Keratinocyte (primary cell): Measurements from ENCODE around the gene SYK. TPM values are rescaled to one million over a fixed set of nuclear protein-coding genes. Genes with fewer than 3 reads are reported as not detected.

Source experiments
- DNase-seq: peaks from one replicate; pipeline ENCODE4 v3.0.0-alpha.2; 2011; ENCODE audit warnings: low read depth, missing footprints, low spot score
- FAIRE-seq: peaks from 2 replicates; lab custom pipeline; 2011; peaks lifted over from hg19 to GRCh38; lab: Jason Lieb, UNC
- H2AFZ ChIP-seq: 2 replicates; pipeline ENCODE4 v1.6.0; 2012; ENCODE audit warnings: low read length, control low read depth, inconsistent platforms; ENCODE audit not compliant: control insufficient read depth
- H3K27ac ChIP-seq: 2 replicates; pipeline ENCODE4 v1.5.1; 2011; ENCODE audit warnings: low read length; ENCODE audit not compliant: control insufficient read depth, insufficient read depth
- H3K27me3 ChIP-seq: 3 replicates; pipeline ENCODE4 v1.6.0; 2011; ENCODE audit warnings: low read length; ENCODE audit not compliant: control insufficient read depth, insufficient read depth; ENCODE audit errors: extremely low read depth
- H3K36me3 ChIP-seq, 2 experiments: 2 replicates in 1 of 2; 3 replicates in 1 of 2; pipeline ENCODE4 v1.5.1; 2011; ENCODE audit warnings: low read length in 2 of 2, mild to moderate bottlenecking in 1 of 2; ENCODE audit not compliant: control insufficient read depth in 2 of 2, insufficient read depth in 2 of 2; ENCODE audit errors: extremely low read depth in 1 of 2
- H3K4me1 ChIP-seq: 3 replicates; pipeline ENCODE4 v1.5.1; 2011; ENCODE audit warnings: low read length; ENCODE audit not compliant: control insufficient read depth, insufficient read depth; ENCODE audit errors: extremely low read depth
- H3K4me2 ChIP-seq: 3 replicates; pipeline ENCODE4 v1.6.0; 2011; ENCODE audit warnings: low read depth, low read length; ENCODE audit not compliant: control insufficient read depth, insufficient read depth; ENCODE audit errors: extremely low read depth
- H3K4me3 ChIP-seq, 3 experiments: fragments of 200-600 bp in 1 of 3; sonication (generic) in 1 of 3; 2 replicates in 2 of 3; 3 replicates in 1 of 3; pipeline ENCODE4 v1.5.1; 2011 to 2016; ENCODE audit warnings: low read length in 3 of 3, mild to moderate bottlenecking in 3 of 3, control low read depth in 2 of 3, inconsistent platforms in 1 of 3, low read depth in 1 of 3, mixed read lengths in 1 of 3, mixed run types in 1 of 3, moderate library complexity in 1 of 3; ENCODE audit not compliant: control insufficient read depth in 2 of 3, insufficient read depth in 2 of 3; ENCODE audit errors: extremely low read depth in 1 of 3
- H3K79me2 ChIP-seq: 2 replicates; pipeline ENCODE4 v1.6.0; 2012; ENCODE audit warnings: low read length; ENCODE audit not compliant: control insufficient read depth, insufficient read depth
- H3K9ac ChIP-seq: 3 replicates; pipeline ENCODE4 v1.6.0; 2011; ENCODE audit warnings: low read length; ENCODE audit not compliant: control insufficient read depth, insufficient read depth; ENCODE audit errors: extremely low read depth
- H3K9me1 ChIP-seq: 3 replicates; pipeline ENCODE4 v1.6.0; 2011; ENCODE audit warnings: low read length; ENCODE audit not compliant: control insufficient read depth, insufficient read depth; ENCODE audit errors: extremely low read depth
- H3K9me3 ChIP-seq: 2 replicates; pipeline ENCODE4 v1.5.1; 2012; ENCODE audit warnings: low read depth, low read length; ENCODE audit not compliant: control insufficient read depth
- H4K20me1 ChIP-seq: 3 replicates; pipeline ENCODE4 v1.6.0; 2011; ENCODE audit warnings: low read length; ENCODE audit not compliant: control insufficient read depth, insufficient read depth; ENCODE audit errors: extremely low read depth
- CTCF ChIP-seq, 3 experiments: IDR thresholded peaks in 1 of 3; conservative IDR thresholded peaks in 1 of 3; optimal IDR thresholded peaks in 1 of 3; 2 replicates in 2 of 3; 3 replicates in 1 of 3; pipeline versions ENCODE3 to v1.5.1; 2011; ENCODE audit warnings: low read length in 3 of 3, mild to moderate bottlenecking in 3 of 3, moderate library complexity in 2 of 3, control low read depth in 1 of 3, inconsistent platforms in 1 of 3; ENCODE audit not compliant: insufficient read depth in 2 of 3; ENCODE audit errors: extremely low read depth in 1 of 3
- EZH2 ChIP-seq: IDR thresholded peaks from one replicate; pipeline ENCODE4 v1.6.1; 2012; ENCODE audit warnings: inconsistent platforms, mild to moderate bottlenecking, low read length, moderate library complexity
- dilution Hi-C: fragments of 300-500 bp; cut with MboI; formaldehyde crosslinking; loops from one replicate; pipeline ENCODE4 v1.7.0; 2020; ENCODE audit warnings: low sequenced_read_pairs; ENCODE audit not compliant: extremely low pct_ligation_motif_present
- polyA plus RNA-seq, 5 experiments: library from polyadenylated mRNA; depleted of rRNA in 3 of 5; stranded (reverse) in 3 of 5; stranded (forward) in 1 of 5; unstranded in 1 of 5; fragments of >200 nt; gene quantifications; 1 replicate in 1 of 5; 2 replicates in 3 of 5; 3 replicates in 1 of 5; pipeline versions ENCODE4 v1.2.1 to v1.2.3, GENCODE V29; 2011 to 2012; ENCODE audit warnings: missing spikeins in 2 of 5, low read depth in 1 of 5, low replicate concordance in 1 of 5

SYK gene
- polyA plus RNA-seq, 1 donor (not counting 4 experiments of a cell fraction or from before 2014, with no cell fraction given): 2.0 TPM

- Histone ChIP-seq H3K27me3 (peaks cover 4% of the 10 kb centered on the region), H4K20me1 (no peaks in the 10 kb centered on the region), H3K36me3 (no peaks in the 10 kb centered on the region), H3K4me3 (no peak overlapping the region), H3K9ac (no peak overlapping the region), H3K27ac (no peak overlapping the region), H3K79me2 (no peaks in the 10 kb centered on the region), H3K9me3 (no peaks in the 10 kb centered on the region), H3K4me1 (peaks cover 11% of the 10 kb centered on the region), H3K4me2 (no peak overlapping the region), H3K9me1 (no peaks in the 10 kb centered on the region), H2AFZ (no peak overlapping the region)
- FAIRE-seq (no peak), DNase-seq (no peak)
- dilution Hi-C loops: no loop called here
- no peak for TF ChIP-seq EZH2
- no peak for TF ChIP-seq CTCF (optimal IDR thresholded peaks at IDR 0.05 in 1 of 3, IDR thresholded peaks at IDR 0.05 in 1 of 3, conservative IDR thresholded peaks at IDR 0.05 in 1 of 3; ENCODE audit: extremely low read depth in 1 of 3, insufficient read depth in 2 of 3, low read length in 3 of 3)
Observed at GRCh38 chr9:90799271-90799852, 2.3 kb upstream of the SYK start.

DNA sequence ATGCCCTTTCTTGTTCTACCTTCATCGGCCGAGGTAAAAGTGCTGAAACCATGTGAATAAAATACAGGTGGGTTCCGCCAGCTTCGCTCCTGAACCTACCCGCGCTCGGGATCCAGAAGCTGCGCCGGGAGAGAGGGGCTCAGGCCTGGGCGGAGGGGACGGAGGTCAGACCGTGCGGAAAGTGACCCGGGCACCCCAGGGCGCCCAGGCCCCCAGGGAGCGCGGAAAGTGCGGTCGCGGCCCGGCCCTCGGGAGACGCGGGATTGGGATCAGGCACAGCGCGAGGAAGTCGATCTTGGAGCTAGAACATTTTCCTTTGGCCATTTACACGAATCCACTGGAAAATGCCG lies 329 bp downstream of the SYK start:
- Histone ChIP-seq H3K4me3 (peak overlapping the region; percentile 64 to 84 (median 79)), H3K79me2 (no peaks in the 10 kb centered on the region), H3K27me3 (peaks cover 4% of the 10 kb centered on the region), H2AFZ (peak overlapping the region; percentile 91), H3K9ac (peak overlapping the region; percentile 79), H3K9me1 (no peaks in the 10 kb centered on the region), H3K4me2 (peak overlapping the region; percentile 97), H3K27ac (peak overlapping the region; percentile 52), H4K20me1 (no peaks in the 10 kb centered on the region), H3K36me3 (no peaks in the 10 kb centered on the region), H3K9me3 (no peaks in the 10 kb centered on the region), H3K4me1 (peaks cover 12% of the 10 kb centered on the region)
- DNase-seq (no peak), FAIRE-seq (no peak)
- dilution Hi-C loops: no loop called here
- TF ChIP-seq EZH2 (no peak), CTCF (optimal IDR thresholded peaks at IDR 0.05 in 1 of 3, IDR thresholded peaks at IDR 0.05 in 1 of 3, conservative IDR thresholded peaks at IDR 0.05 in 1 of 3; ENCODE audit: extremely low read depth in 1 of 3, insufficient read depth in 2 of 3, low read length in 3 of 3) (no peak)
